Measurements from ENCODE around the gene MAB21L4. TPM values are rescaled to one million over a fixed set of nuclear protein-coding genes. Genes with fewer than 3 reads are reported as not detected.

The MAB21L4 gene
- total and polyA plus RNA-seq, 8 donors: 0.79 to 35.7 (median 2.0) TPM

GRCh38 chr2:240875228-240876034 is 20.5 kb downstream of the MAB21L4 start:
- no peak for TF ChIP-seq CTCF (IDR thresholded peaks at IDR 0.05)
- DNase-seq: peak in 2 of 4 donors; percentile 27 to 72
- Histone ChIP-seq H3K4me1 (no peaks in the 10 kb centered on the region), H3K36me3 (no peaks in the 10 kb centered on the region), H3K27ac (no peak overlapping the region), H3K4me3 (no peak overlapping the region), H3K27me3 (no peaks in the 10 kb centered on the region), H3K9me3 (no peaks in the 10 kb centered on the region)
- intact Hi-C loops (cut with DNase I): no loop called here
- ATAC-seq: no peak

GRCh38 chr2:240874715-240875227 is 21.2 kb downstream of the MAB21L4 start:
- Histone ChIP-seq H3K4me1 (no peaks in the 10 kb centered on the region), H3K27ac (no peak overlapping the region), H3K4me3 (no peak overlapping the region), H3K27me3 (no peaks in the 10 kb centered on the region), H3K9me3 (no peaks in the 10 kb centered on the region), H3K36me3 (no peaks in the 10 kb centered on the region)
- no peak for TF ChIP-seq CTCF (IDR thresholded peaks at IDR 0.05)
- ATAC-seq: no peak
- intact Hi-C loops (cut with DNase I): no loop called here
- peak in 2 of 4 donors; percentile 9 to 56 for DNase-seq

DNA sequence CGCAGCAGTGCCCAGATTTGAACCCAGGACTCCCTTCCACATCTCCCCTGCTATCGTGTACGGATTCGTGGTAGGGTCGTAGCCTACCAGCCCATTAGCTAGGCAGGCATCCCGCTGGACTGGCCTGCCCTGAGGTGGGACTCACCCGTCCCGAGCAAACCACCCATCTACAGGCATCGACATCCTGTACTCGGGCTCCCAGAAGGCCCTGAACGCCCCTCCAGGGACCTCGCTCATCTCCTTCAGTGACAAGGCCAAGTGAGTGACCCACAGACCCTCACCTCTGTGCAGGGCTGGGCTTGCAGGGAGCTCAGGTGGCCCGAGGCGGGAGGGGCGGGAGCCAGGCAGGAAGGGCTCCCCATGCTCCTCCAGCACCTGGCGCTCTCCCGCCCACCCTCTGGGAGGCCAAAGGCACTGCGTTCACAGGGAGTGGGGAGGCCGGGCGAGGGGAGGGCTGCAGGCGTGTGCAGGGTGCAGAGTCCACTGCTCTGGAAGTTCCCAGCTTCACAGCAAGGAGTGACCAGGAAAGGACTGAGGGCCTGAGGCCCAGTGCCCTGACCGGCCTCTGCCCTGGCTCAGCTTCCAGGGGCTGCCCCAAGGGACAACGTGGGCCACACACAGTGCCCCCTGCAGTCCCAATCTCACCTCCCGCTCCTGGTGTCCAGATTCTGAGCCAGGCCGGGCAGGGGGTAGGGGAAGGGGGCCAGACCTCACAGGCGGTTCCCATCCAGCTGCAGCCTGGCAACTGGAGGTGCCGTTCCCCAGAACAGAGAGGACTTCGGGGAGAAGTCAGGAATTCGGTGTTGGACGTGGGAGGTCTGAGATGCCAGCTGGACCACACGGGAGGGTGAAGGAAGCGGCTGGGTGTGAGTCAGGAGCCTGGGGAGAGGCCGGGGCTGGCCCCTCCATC is 21.9 kb downstream of the MAB21L4 start:
- Histone ChIP-seq H3K36me3 (no peaks in the 10 kb centered on the region), H3K4me1 (no peaks in the 10 kb centered on the region), H3K9me3 (no peaks in the 10 kb centered on the region), H3K27ac (no peak overlapping the region), H3K4me3 (no peak overlapping the region), H3K27me3 (no peaks in the 10 kb centered on the region)
- TF ChIP-seq CTCF (IDR thresholded peaks at IDR 0.05): no peak
- intact Hi-C loops (cut with DNase I): no loop called here
- no peak for ATAC-seq
- peak; percentile 27 to 69 (median 32) for DNase-seq

DNA sequence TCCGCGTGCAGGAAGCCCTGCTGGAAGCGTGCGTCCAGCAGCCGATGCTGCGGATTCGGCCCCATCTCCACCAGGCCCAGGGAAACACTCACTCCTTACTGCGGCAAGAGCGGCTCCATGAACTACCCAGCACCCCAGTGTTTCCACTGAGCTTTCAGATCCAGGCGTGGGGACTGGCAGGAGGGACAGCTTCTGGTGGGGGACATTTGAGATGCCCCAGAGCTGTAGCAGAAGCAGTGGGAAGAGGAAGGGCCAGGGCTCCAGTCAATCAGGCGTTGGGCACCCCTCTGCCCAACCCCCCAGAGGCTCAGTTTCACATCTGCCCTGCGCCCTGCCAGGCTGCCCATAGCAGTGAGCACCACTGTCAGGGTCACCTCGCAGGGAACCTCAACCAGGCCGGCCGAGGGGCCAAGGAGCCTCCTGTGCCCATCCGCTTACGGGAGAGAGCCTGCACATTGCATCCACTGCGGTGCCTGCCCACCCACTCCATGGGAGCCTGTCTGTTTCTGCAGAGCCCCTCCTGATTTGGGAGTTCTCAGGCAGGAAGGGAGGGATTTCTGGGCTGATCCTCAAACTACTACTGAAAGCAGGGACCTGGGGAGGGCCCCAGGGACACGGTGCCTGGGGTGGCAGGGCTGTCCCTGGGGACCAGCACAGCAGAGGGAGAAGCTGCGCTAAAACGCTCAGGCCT is 22.7 kb downstream of the MAB21L4 start:
- peak in 1 of 4 donors; percentile 70 for DNase-seq
- Histone ChIP-seq H3K36me3 (no peaks in the 10 kb centered on the region), H3K27me3 (no peaks in the 10 kb centered on the region), H3K9me3 (no peaks in the 10 kb centered on the region), H3K4me3 (no peak overlapping the region), H3K4me1 (no peaks in the 10 kb centered on the region), H3K27ac (no peak overlapping the region)
- no peak for ATAC-seq
- no peak for TF ChIP-seq CTCF (IDR thresholded peaks at IDR 0.05)
- intact Hi-C loops (cut with DNase I): no loop called here

Measured in left lung (tissue), 10 donors.